AG09309 (cell line): ENCODE results near the gene LCE1F.

Experiments
- DNase-seq: peaks from one replicate; pipeline ENCODE4 v3.0.0-alpha.2; 2010; ENCODE audit warnings: low read depth
- H3K4me3 ChIP-seq: 2 replicates; pipeline ENCODE4 v1.5.1; 2011; ENCODE audit warnings: mild to moderate bottlenecking, low read depth, low read length, moderate library complexity; ENCODE audit not compliant: control insufficient read depth
- CTCF ChIP-seq: IDR thresholded peaks from 2 replicates; pipeline ENCODE4 v1.5.1; 2011; ENCODE audit warnings: mild to moderate bottlenecking, low read depth, low read length, inconsistent platforms; ENCODE audit not compliant: insufficient read depth, control insufficient read depth; ENCODE audit errors: missing control alignments

LCE1F gene

DNA sequence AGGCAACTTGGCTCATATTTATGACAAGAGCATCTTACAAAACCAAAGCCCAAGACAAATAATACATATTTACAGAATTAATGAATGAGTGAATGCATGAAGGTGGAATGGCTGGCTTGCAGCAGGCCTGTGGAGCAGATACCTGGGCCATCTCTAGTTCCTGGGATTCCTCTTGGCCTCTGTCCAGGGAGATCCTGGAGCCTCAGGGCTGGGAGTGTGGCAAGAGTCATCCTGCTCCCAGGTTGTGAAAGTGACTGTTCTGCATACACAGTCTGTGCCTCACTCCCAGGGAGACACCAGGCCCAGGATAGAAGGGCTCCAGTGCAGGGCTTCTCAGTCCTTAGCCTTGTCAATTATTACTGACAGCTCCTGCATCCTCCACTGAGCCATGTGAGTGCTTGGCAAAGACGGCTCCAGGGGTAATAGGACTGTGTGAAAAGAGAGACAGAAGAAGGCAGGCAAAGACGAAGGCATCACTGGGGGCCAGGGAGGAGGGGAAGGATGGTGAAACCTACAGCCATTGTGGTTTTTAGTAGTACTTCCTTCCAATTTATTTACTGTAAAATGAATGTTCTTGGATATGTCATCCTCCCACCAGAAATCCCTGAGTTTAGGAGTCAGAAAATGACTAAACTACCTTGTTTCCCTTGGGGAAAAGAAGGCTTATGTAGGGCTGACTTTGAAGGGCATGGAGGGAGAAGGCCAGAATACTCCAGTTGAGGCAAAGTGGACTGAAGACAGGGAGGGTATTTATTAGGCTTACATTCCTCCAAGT lies 31.4 kb upstream of the LCE1F start:
- DNase-seq: no peak
- no peak for TF ChIP-seq CTCF

GRCh38 chr1:152745289-152745704 lies 29.6 kb upstream of the LCE1F start:
- TF ChIP-seq CTCF: no peak
- H3K4me3 ChIP-seq: no peak overlapping the region
- no peak for DNase-seq

More for the DNA sequence above, 31.4 kb upstream of the LCE1F start:
- H3K4me3 ChIP-seq: no peak overlapping the region

- no peak for DNase-seq
- H3K4me3 ChIP-seq: no peak overlapping the region
- no peak for TF ChIP-seq CTCF
Measured at GRCh38 chr1:152745765-152746444, 29.0 kb upstream of the LCE1F start.

DNA sequence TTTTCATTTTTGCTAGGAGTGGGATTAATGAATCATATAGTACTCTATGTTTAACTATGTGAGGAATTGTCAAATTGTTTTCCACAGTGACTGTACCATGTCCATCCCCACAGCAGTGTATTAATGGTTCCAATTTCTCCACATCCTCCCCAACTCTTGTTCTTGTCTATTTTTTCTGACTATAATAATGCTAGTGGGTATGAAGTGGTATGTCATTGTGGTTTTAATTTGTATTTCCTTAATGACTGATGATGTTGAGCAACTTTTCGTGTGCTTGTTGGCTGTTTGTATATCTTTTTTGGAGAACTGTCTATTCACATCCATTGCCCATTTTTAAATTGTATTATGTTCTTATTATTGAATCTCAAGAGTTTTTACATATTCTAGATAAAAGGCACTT lies 27.1 kb upstream of the LCE1F start:
- H3K4me3 ChIP-seq: no peak overlapping the region
- TF ChIP-seq CTCF: no peak
- no peak for DNase-seq

DNA sequence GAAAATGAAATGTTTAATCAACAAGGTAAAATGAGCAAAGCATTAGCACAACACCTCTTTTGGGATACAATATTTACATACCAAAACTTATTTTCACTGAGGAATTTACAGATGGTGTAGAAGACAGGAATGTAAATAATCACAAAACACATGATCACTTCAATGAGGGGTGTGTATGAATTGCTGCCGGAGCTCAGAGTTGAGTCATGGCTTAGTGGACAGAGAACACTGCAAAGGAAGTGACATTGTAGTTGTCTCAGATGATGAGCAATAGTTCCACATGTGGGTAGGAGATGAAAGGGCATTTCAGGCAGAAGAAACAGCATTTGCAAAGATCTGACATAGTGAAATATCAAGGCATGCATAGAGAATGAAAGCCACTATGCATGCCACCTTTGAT lies 22.7 kb upstream of the LCE1F start:
- no peak for TF ChIP-seq CTCF
- no peak for DNase-seq
- H3K4me3 ChIP-seq: no peak overlapping the region

DNA sequence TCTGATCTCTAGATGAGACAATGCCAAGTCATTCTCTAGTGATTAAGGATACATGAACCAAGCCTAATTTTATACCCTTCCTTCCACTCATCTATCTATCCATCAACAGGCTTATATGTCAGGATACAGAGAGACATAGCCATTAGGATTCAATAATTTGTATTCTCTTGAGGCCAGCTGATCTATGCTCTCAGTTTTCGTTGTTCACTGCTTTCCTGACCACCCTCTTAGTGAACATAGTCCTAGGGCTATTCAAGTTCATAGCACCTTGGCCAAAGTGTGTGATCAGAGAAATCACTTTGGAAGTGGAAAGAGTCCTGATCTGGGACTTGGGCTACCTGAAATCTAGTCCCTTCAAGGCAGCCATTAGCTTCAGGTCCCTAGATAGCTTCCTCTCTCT lies 21.4 kb upstream of the LCE1F start:
- no peak for DNase-seq
- no peak for TF ChIP-seq CTCF
- H3K4me3 ChIP-seq: no peak overlapping the region
